Measurements from ENCODE around the gene PRR14.

Gene PRR14

GRCh38 chr16:30651124-30652004, 604 bp downstream of the PRR14 start:
- no peaks in the 10 kb centered on the region for H3K9me3 Mint-ChIP-seq
- DNase-seq (ENCODE audit: low spot score in 2 of 2) (peak; percentile 71 to 88), ATAC-seq (peak; percentile 81)
- peak overlapping the region; percentile 94 for H3K4me3 Mint-ChIP-seq
- H3K27ac Mint-ChIP-seq: peak overlapping the region; percentile 99
- peaks cover 36% of the 10 kb centered on the region for H3K4me1 Mint-ChIP-seq
- peaks cover 63% of the 10 kb centered on the region for H3K36me3 Mint-ChIP-seq

GRCh38 chr16:30652005-30652296, 1.2 kb downstream of the PRR14 start:
- ATAC-seq (no peak), DNase-seq (ENCODE audit: low spot score in 2 of 2) (no peak)
- Mint-ChIP-seq H3K36me3 (peaks cover 69% of the 10 kb centered on the region), H3K4me1 (peaks cover 40% of the 10 kb centered on the region), H3K9me3 (no peaks in the 10 kb centered on the region), H3K4me3 (peak overlapping the region; percentile 94), H3K27ac (peak overlapping the region; percentile 99)

- Mint-ChIP-seq H3K36me3 (peaks cover 75% of the 10 kb centered on the region), H3K9me3 (no peaks in the 10 kb centered on the region), H3K4me3 (peak overlapping the region; percentile 94), H3K27ac (peak overlapping the region; percentile 99), H3K4me1 (peaks cover 48% of the 10 kb centered on the region)
- no peak for DNase-seq (ENCODE audit: low spot score in 2 of 2)
- ATAC-seq: no peak
Measured at GRCh38 chr16:30652718-30653117, 2.0 kb downstream of the PRR14 start.

GRCh38 chr16:30654856-30655255, 4.1 kb downstream of the PRR14 start:
- ATAC-seq (no peak), DNase-seq (ENCODE audit: low spot score in 2 of 2) (no peak)
- Mint-ChIP-seq H3K4me3 (no peak overlapping the region), H3K4me1 (peaks cover 44% of the 10 kb centered on the region), H3K36me3 (peaks cover 89% of the 10 kb centered on the region), H3K9me3 (no peaks in the 10 kb centered on the region), H3K27ac (peak overlapping the region; percentile 100)

GRCh38 chr16:30655815-30656347, 5.1 kb downstream of the PRR14 start:
- ATAC-seq (no peak), DNase-seq (ENCODE audit: low spot score in 2 of 2) (no peak)
- Mint-ChIP-seq H3K36me3 (peaks cover 90% of the 10 kb centered on the region), H3K4me3 (peak overlapping the region; percentile 76), H3K4me1 (peaks cover 42% of the 10 kb centered on the region), H3K9me3 (no peaks in the 10 kb centered on the region), H3K27ac (peak overlapping the region; percentile 100)

GRCh38 chr16:30656388-30656787, 5.6 kb downstream of the PRR14 start:
- Mint-ChIP-seq H3K36me3 (peaks cover 91% of the 10 kb centered on the region), H3K4me1 (peaks cover 47% of the 10 kb centered on the region)
- ATAC-seq: no peak

GRCh38 chr16:30656974-30657865, 6.5 kb downstream of the PRR14 start:
- Mint-ChIP-seq H3K9me3 (no peaks in the 10 kb centered on the region), H3K27ac (peak overlapping the region; percentile 100), H3K4me1 (peaks cover 51% of the 10 kb centered on the region), H3K36me3 (peaks cover 92% of the 10 kb centered on the region), H3K4me3 (peak overlapping the region; percentile 76)
- ATAC-seq (no peak), DNase-seq (ENCODE audit: low spot score in 2 of 2) (no peak)

More at GRCh38 chr16:30656388-30656787, 5.6 kb downstream of the PRR14 start:
- Mint-ChIP-seq H3K4me3 (peak overlapping the region; percentile 76), H3K9me3 (no peaks in the 10 kb centered on the region), H3K27ac (peak overlapping the region; percentile 100)
- no peak for DNase-seq (ENCODE audit: low spot score in 2 of 2)

- Mint-ChIP-seq H3K27ac (peak within 1 kb of the TSS; percentile 100), H3K4me1 (peaks cover 51% of the 10 kb centered on the region), H3K9me3 (no peaks in the 10 kb centered on the region), H3K36me3 (peaks cover 92% of the 10 kb centered on the region), H3K4me3 (peak within 1 kb of the TSS; percentile 76)
- DNase-seq (ENCODE audit: low spot score in 2 of 2) (peak; percentile 98 to 100), ATAC-seq (peak; percentile 80)
Measured at GRCh38 chr16:30657866-30658730, 7.3 kb downstream of the PRR14 start, which contains the start of gene FBRS. TSS of gene FBRS (plus strand) at chr16:30658431. CDS start at chr16:30659519, 1,088 bp downstream.

- Mint-ChIP-seq H3K4me3 (peak overlapping the region; percentile 76), H3K4me1 (peaks cover 59% of the 10 kb centered on the region), H3K36me3 (peaks cover 92% of the 10 kb centered on the region), H3K27ac (peak overlapping the region; percentile 100), H3K9me3 (no peaks in the 10 kb centered on the region)
- no peak for DNase-seq (ENCODE audit: low spot score in 2 of 2)
- ATAC-seq: peak; percentile 60
Measured at GRCh38 chr16:30658731-30659506, 8.2 kb downstream of the PRR14 start.

GRCh38 chr16:30659507-30660423, 9.0 kb downstream of the PRR14 start:
- Mint-ChIP-seq H3K27ac (peak overlapping the region; percentile 89), H3K4me1 (peaks cover 61% of the 10 kb centered on the region), H3K36me3 (peaks cover 92% of the 10 kb centered on the region)

GRCh38 chr16:30660424-30661261, 9.9 kb downstream of the PRR14 start:
- no peaks in the 10 kb centered on the region for H3K9me3 Mint-ChIP-seq
- H3K36me3 Mint-ChIP-seq: peaks cover 92% of the 10 kb centered on the region
- H3K4me1 Mint-ChIP-seq: peaks cover 60% of the 10 kb centered on the region
- DNase-seq (ENCODE audit: low spot score in 2 of 2) (peak; percentile 47 to 86), ATAC-seq (peak; percentile 31)
- H3K27ac Mint-ChIP-seq: peak overlapping the region; percentile 89
- peak overlapping the region; percentile 76 for H3K4me3 Mint-ChIP-seq

More at GRCh38 chr16:30659507-30660423, 9.0 kb downstream of the PRR14 start:
- DNase-seq (ENCODE audit: low spot score in 2 of 2) (peak; percentile 36 to 84), ATAC-seq (no peak)
- no peaks in the 10 kb centered on the region for H3K9me3 Mint-ChIP-seq
- H3K4me3 Mint-ChIP-seq: peak overlapping the region; percentile 76

- ATAC-seq: no peak
- H3K27ac Mint-ChIP-seq: peak overlapping the region; percentile 89
- H3K4me1 Mint-ChIP-seq: peaks cover 45% of the 10 kb centered on the region
- H3K9me3 Mint-ChIP-seq: no peaks in the 10 kb centered on the region
- peak overlapping the region; percentile 76 for H3K4me3 Mint-ChIP-seq
- peaks cover 92% of the 10 kb centered on the region for H3K36me3 Mint-ChIP-seq
- DNase-seq (ENCODE audit: low spot score in 2 of 2): no peak
Measured at GRCh38 chr16:30662449-30662848, 11.7 kb downstream of the PRR14 start.
